ENCODE results near the gene VSTM2B.

The VSTM2B gene

DNA sequence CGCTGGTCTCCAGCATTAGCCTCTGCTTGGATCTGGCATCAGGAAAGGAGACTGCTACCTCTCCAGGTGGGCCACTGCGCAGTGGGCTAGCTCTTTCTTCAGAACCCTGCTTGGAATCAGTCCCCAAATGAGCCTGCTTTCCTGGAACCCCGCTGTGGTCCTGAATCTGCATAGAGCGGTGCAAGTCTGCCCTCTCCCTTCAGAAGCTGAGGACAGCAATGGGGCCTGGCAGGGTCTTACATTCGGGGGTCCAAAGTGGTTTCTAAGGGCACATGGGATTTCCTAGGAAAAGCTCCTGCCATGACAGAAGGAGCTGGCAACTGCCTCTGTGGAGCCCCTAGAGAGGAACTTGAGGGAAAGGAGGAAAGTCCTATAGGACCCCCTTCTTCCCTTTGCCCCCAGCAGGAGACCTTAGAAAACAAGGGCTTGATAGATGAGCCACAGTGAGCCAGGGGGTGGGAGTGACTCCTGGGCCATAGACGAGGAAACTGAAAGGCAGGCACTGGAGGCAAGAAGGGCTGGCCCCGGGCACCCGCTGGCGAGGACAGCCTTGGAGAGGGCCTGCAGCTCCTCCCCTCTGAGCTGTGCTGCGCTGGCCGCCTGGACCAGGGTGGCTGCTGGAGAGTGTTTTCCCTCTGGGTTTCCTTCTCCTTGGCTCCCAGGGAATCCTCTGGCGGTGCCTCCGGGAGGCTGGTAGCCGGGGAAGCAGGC, 1.4 kb upstream of the VSTM2B start:
- Histone ChIP-seq H3K79me2 (ENCODE audit: insufficient read depth, low read length) (no peaks in the 10 kb centered on the region), H3K36me3 (ENCODE audit: insufficient read depth, low read length) (no peaks in the 10 kb centered on the region), H3K27me3 (ENCODE audit: insufficient read depth, low read length) (no peaks in the 10 kb centered on the region), H4K20me1 (ENCODE audit: insufficient read depth, low read length) (no peaks in the 10 kb centered on the region), H3F3A (ENCODE audit: insufficient read depth, low read length) (no peaks in the 10 kb centered on the region), H3K9me3 (ENCODE audit: low read length) (no peaks in the 10 kb centered on the region), H3K4me3 (ENCODE audit: low read depth, low read length, poor library complexity, severe bottlenecking) (no peak overlapping the region), H3K9me2 (ENCODE audit: low read depth, low read length) (no peaks in the 10 kb centered on the region), H3K4me2 (ENCODE audit: low read length) (no peak overlapping the region), H3K27ac (ENCODE audit: low read depth, low read length, poor library complexity, severe bottlenecking) (no peak overlapping the region), H3K4me1 (ENCODE audit: insufficient read depth, low read length, severe bottlenecking) (no peaks in the 10 kb centered on the region), H3K9ac (ENCODE audit: low read length) (no peak overlapping the region), H2AFZ (ENCODE audit: low read length) (no peak overlapping the region)
- TF ChIP-seq, protein P1, sequence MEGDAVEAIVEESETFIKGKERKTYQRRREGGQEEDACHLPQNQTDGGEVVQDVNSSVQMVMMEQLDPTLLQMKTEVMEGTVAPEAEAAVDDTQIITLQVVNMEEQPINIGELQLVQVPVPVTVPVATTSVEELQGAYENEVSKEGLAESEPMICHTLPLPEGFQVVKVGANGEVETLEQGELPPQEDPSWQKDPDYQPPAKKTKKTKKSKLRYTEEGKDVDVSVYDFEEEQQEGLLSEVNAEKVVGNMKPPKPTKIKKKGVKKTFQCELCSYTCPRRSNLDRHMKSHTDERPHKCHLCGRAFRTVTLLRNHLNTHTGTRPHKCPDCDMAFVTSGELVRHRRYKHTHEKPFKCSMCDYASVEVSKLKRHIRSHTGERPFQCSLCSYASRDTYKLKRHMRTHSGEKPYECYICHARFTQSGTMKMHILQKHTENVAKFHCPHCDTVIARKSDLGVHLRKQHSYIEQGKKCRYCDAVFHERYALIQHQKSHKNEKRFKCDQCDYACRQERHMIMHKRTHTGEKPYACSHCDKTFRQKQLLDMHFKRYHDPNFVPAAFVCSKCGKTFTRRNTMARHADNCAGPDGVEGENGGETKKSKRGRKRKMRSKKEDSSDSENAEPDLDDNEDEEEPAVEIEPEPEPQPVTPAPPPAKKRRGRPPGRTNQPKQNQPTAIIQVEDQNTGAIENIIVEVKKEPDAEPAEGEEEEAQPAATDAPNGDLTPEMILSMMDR (IDR thresholded peaks at IDR 0.05; ENCODE audit: low read length), result no peak
- TF ChIP-seq EZH2 (IDR thresholded peaks at IDR 0.05; ENCODE audit: borderline replicate concordance, low read length), result no peak

DNA sequence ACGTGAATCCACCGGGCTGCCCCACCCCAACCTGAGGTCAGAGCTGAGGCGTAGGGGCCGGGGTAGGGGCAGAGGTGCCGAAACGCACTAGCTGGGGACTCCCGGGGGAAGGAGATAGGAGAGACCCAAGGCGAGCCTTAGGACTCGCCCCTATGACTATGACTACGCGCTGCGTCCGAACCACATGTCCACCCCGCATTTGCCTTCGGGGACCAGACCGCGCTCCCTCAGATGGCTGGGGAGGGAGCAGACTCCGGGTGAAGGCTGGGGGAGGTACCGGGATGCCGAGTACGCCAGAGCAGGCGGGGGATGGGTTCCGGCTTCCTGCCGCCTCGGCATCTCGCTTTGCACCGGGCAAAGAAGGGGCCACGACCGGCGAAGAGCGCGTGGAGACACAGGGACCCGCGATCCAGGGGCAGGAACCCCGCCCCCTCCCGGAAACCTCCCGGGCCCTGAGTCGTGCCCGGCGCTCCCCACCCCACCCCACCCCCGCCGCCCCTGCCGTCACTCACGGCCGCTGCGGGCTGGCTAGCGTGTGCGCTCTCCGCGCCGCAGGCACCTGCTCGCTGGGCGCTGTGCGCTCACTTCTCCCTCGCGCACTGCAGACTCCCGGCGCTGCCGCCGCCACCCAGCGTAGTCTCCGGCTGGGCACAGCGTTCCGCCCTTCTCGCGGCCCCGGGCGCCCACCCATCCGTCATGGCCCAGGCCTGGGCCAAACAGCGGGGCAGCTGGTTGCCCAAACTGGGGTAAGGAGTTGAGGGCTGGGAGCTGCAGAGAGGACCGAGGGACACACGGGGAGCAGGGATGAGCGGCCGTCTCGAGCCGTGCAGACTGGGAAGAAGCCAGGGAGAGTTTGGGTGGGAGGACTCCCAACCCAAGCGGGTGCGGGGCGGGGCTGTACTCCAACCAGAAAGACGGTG, 622 bp upstream of the VSTM2B start:
- no peak overlapping the region for H2AFZ ChIP-seq (ENCODE audit: low read length)

DNA sequence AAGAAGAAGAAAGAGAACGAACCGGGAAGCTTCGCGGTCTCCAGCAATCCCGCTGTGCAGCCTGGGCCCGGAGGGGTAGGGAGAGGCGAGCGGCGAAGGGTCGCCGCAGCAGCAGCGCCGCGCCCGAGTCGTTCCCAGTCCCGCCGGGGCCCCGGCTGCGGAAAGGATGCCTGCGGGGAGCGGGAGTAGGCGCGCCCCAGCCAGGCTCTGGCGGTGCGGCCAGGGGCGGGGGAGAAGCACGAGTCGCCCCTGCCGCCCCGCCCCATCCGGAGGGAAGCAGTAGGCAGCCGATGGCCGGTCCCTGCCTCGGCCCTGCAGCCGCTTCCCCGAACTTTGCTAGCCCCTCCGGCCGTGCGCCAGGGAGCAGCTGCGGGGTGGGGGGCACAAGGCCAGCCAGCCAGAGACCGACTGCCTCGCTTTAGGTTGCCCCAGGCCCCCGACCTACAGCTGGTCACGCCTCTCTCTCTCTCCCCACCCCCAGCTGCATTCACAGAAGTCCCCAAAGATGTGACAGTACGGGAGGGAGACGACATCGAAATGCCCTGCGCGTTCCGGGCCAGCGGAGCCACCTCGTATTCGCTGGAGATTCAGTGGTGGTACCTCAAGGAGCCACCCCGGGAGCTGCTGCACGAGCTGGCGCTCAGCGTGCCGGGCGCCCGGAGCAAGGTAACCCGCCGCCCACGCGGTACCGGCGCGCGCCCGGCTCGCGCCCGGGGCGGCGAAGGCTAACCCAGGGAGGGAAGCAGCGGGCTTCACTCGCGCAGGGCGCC, 1.1 kb downstream of the VSTM2B start:
- no peak for TF ChIP-seq EZH2 (IDR thresholded peaks at IDR 0.05; ENCODE audit: borderline replicate concordance, low read length)
- TF ChIP-seq, protein P1 (IDR thresholded peaks at IDR 0.05; ENCODE audit: low read length), result no peak
- Histone ChIP-seq H3F3A (ENCODE audit: insufficient read depth, low read length) (no peaks in the 10 kb centered on the region), H4K20me1 (ENCODE audit: insufficient read depth, low read length) (no peaks in the 10 kb centered on the region), H3K9me2 (ENCODE audit: low read depth, low read length) (no peaks in the 10 kb centered on the region), H3K27ac (ENCODE audit: low read depth, low read length, poor library complexity, severe bottlenecking) (no peak overlapping the region), H3K9me3 (ENCODE audit: low read length) (no peaks in the 10 kb centered on the region), H3K36me3 (ENCODE audit: insufficient read depth, low read length) (no peaks in the 10 kb centered on the region), H3K4me2 (ENCODE audit: low read length) (no peak overlapping the region), H3K79me2 (ENCODE audit: insufficient read depth, low read length) (no peaks in the 10 kb centered on the region), H3K4me1 (ENCODE audit: insufficient read depth, low read length, severe bottlenecking) (no peaks in the 10 kb centered on the region), H3K4me3 (ENCODE audit: low read depth, low read length, poor library complexity, severe bottlenecking) (no peak overlapping the region), H3K27me3 (ENCODE audit: insufficient read depth, low read length) (no peaks in the 10 kb centered on the region), H2AFZ (ENCODE audit: low read length) (no peak overlapping the region), H3K9ac (ENCODE audit: low read length) (no peak overlapping the region)

More for the DNA sequence above, 622 bp upstream of the VSTM2B start:
- no peaks in the 10 kb centered on the region for H3K27me3 ChIP-seq (ENCODE audit: insufficient read depth, low read length)
- H3K36me3 ChIP-seq (ENCODE audit: insufficient read depth, low read length), result no peaks in the 10 kb centered on the region
- H3K9me2 ChIP-seq (ENCODE audit: low read depth, low read length), result no peaks in the 10 kb centered on the region
- no peak overlapping the region for H3K27ac ChIP-seq (ENCODE audit: low read depth, low read length, poor library complexity, severe bottlenecking)
- H3K9ac ChIP-seq (ENCODE audit: low read length), result no peak overlapping the region
- H4K20me1 ChIP-seq (ENCODE audit: insufficient read depth, low read length), result no peaks in the 10 kb centered on the region
- no peaks in the 10 kb centered on the region for H3K9me3 ChIP-seq (ENCODE audit: low read length)
- H3K4me3 ChIP-seq (ENCODE audit: low read depth, low read length, poor library complexity, severe bottlenecking), result no peak overlapping the region
- TF ChIP-seq EZH2 (IDR thresholded peaks at IDR 0.05; ENCODE audit: borderline replicate concordance, low read length), result no peak
- TF ChIP-seq, protein P1 (IDR thresholded peaks at IDR 0.05; ENCODE audit: low read length), result no peak
- H3K4me2 ChIP-seq (ENCODE audit: low read length), result no peak overlapping the region
- H3F3A ChIP-seq (ENCODE audit: insufficient read depth, low read length), result no peaks in the 10 kb centered on the region
- H3K79me2 ChIP-seq (ENCODE audit: insufficient read depth, low read length), result no peaks in the 10 kb centered on the region
- H3K4me1 ChIP-seq (ENCODE audit: insufficient read depth, low read length, severe bottlenecking), result no peaks in the 10 kb centered on the region

Data from OCI-LY1 (cell line).